Activated naive CD4-positive, alpha-beta T cell treated with anti-CD3 and anti-CD28 coated beads, Interleukin-2, amount 50 U/mL, for 72 hours (primary cell): ENCODE measurements around the gene SFSWAP. TPM values are rescaled to one million over a fixed set of nuclear protein-coding genes. Genes with fewer than 3 reads are reported as not detected.

ENCODE experiments used
- total RNA-seq, 2 donors: library from RNA; stranded (reverse); gene quantifications; one replicate each; pipeline ENCODE4 v1.2.3, GENCODE V29; 2022

The SFSWAP gene
- total RNA-seq, 2 donors from 2014 or later, result 54.9 to 64.0 TPM

Other genes with a start within 250 kb of the SFSWAP start
- gene MMP17, start 117.3 kb downstream of the SFSWAP start, total RNA-seq, result not detected
- gene ULK1, start 183.5 kb downstream of the SFSWAP start, total RNA-seq, result 10 to 100 TPM; 17.1 to 33.9 TPM
- gene PUS1, start 218.2 kb downstream of the SFSWAP start, total RNA-seq, result 10 to 100 TPM; 16.6 to 49.9 TPM
- 10 to 100 TPM; 55.6 to 57.4 TPM for gene EP400, start 238.9 kb downstream of the SFSWAP start, total RNA-seq